ENCODE data around the gene PTER.

- TF ChIP-seq CTCF (IDR thresholded peaks at IDR 0.05) (no peak), EZH2 (IDR thresholded peaks at IDR 0.05) (no peak), EZH2phosphoT487 (IDR thresholded peaks at IDR 0.05) (no peak)
These were observed 73.2 kb downstream of the PTER start for GRCh38 chr10:16509996-16510395.

Data from neural progenitor cell (in vitro differentiated cells).